HG03139 (cell line): Measurements from ENCODE around the gene AKT3.
"Not testable (repeated sequence)": the region's sequence is repeated elsewhere in the genome, so short reads cannot be mapped to it uniquely, and the experiment has no call there.

Source experiments
- ATAC-seq: cut with Tn5 transposase; IDR thresholded peaks from one replicate; pipeline ENCODE4 v1.9.1; 2021; ENCODE audit not compliant: unreplicated experiment

Gene AKT3

GRCh38 chr1:243706563-243706962 lies 143.5 kb downstream of the AKT3 start:
- no peak for ATAC-seq

GRCh38 chr1:243705585-243705984 lies 144.5 kb downstream of the AKT3 start:
- ATAC-seq, result no peak

- no peak for ATAC-seq
These were observed 148.2 kb downstream of the AKT3 start for GRCh38 chr1:243701872-243702271.

GRCh38 chr1:243693800-243694199 lies 156.2 kb downstream of the AKT3 start:
- ATAC-seq, result no peak

- no peak for ATAC-seq
These were observed 163.9 kb downstream of the AKT3 start for GRCh38 chr1:243686159-243686558.

GRCh38 chr1:243680860-243681259 lies 169.2 kb downstream of the AKT3 start:
- no peak for ATAC-seq

DNA sequence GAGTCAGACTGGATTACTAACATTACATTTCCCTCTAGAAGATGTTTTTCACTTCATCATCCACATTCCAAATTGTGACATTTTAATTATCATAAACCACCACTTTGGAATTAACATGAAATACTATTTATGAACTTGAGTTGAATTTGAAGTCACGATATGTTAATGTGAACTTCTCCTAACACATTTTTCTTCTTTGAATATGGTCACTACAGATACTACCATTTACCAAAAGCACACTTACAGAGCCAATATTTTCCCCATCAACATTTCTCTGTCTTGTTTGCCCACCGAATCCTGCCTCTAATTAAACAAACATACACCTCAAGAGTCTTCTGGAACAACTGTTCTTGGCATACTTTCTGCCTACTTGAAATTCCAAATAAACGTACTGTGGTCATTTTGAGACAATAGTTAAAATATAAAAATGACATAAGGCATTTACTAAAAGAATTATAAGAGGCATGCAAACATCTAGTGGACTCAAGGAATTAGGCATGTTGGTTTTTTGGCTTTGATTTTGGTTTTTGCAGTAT lies 177.4 kb downstream of the AKT3 start:
- ATAC-seq, result no peak

DNA sequence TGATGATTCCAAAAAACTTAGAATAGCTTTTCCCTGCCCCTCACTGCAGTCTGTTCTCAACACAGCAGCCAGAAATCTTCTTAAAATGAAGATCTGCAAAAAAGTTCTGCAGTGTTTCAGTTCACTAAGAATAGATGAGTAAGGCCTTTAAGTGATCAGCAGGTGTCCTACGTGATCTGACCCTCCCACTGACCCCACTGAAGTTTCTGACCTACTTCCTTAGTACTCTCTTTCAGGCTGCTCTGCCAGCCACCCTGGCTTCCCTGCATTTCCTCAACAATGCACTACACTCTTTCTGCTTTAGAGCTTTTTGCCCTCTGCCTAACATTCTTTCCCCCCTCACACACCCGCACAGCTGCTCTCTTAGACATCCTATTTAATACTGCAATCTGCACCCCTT lies 182.5 kb downstream of the AKT3 start:
- ATAC-seq, result no peak

GRCh38 chr1:243667133-243667532 lies 182.9 kb downstream of the AKT3 start:
- no peak for ATAC-seq

- no peak for ATAC-seq
These were observed 186.4 kb downstream of the AKT3 start for GRCh38 chr1:243663651-243664050.

GRCh38 chr1:243662169-243662568 lies 187.9 kb downstream of the AKT3 start:
- not testable (repeated sequence) for ATAC-seq

GRCh38 chr1:243658594-243659105 lies 191.4 kb downstream of the AKT3 start:
- no peak for ATAC-seq

- ATAC-seq, result no peak
These were observed 192.2 kb downstream of the AKT3 start for GRCh38 chr1:243657793-243658192.

DNA sequence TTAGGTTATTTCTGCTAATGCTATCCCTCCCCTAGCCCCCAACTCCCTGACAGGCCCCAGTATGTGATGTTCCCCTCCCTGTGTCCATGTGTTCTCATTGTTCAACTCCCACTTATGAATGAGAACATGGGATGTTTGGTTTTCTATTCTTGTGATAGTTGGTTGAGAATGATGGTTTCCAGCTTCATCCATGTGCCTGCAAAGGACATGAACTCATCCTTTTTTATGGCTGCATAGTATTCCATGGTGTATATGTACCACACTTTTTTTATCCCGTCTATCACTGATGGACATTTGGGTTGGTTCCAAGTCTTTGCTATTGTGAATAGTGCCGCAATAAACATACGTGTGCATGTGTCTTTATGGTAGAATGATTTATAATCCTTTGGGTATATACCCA lies 200.5 kb downstream of the AKT3 start:
- not testable (repeated sequence) for ATAC-seq

GRCh38 chr1:243646841-243647240 lies 203.2 kb downstream of the AKT3 start:
- no peak for ATAC-seq

GRCh38 chr1:243645281-243645680 lies 204.8 kb downstream of the AKT3 start:
- ATAC-seq, result no peak

DNA sequence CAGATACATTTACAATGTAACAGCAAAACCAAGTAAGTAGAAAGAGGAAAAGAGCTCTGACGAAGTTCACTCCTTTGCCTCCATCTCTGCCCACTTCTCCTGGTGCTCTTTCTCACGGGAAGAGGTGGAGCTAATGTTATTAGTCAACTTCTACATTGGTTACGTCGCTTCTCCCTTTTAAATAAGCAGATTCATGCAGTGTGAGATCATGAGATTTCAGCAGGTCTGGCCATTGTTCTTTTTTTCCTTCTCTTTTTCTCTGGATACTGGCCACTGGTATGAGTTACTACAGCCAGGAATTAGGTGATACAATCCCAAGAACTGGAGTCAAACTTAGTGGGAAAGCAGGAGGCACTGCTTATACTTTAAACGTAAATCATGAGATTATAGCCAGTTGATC lies 207.1 kb downstream of the AKT3 start:
- no peak for ATAC-seq

DNA sequence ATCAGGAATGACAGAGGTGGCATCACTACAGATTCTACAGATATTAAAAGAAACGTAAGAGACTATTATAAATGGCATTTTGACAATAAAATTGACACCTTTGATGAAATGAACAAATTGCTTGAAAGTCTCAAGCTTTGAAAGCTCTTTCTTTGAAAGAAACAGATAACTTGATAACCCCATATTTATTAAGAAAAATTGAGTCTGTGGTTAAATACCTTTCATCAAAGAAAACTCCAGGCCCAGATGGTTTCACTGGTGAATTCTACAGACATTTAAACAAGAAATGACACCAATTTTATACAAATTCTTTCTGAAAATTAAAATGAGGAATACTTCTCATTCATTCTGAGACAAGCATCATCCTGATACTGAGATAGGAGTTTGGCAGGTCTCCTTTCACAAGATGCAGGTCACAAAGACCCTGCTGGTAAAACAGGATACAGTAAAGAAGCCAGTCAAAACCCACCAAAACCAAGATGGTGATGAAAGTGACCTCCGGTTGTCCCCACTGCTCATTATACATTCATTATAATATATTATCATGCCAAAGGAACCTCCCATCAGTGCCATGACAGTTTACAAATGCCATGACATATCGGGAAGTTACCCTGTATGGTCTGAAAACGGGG lies 210.9 kb downstream of the AKT3 start:
- no peak for ATAC-seq

DNA sequence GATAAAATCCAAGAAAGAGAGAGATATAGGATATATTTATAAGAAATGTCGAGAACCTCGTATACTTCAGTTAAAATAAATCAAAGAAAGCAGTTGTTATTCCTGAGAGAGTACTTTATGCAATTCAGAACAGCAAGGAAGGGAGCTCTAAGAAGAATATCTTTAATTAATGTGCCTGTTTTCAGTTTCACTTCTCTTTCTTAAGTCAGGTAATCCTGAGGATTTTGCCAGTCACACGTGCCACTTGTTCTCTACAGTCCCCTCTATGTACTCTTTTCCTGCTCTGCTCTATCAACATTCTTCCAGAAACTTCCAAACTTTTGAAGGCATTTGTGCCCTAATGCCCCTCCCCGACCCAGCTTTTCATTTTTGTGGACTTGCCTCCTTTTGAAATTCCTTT lies 211.9 kb downstream of the AKT3 start:
- ATAC-seq, result no peak

DNA sequence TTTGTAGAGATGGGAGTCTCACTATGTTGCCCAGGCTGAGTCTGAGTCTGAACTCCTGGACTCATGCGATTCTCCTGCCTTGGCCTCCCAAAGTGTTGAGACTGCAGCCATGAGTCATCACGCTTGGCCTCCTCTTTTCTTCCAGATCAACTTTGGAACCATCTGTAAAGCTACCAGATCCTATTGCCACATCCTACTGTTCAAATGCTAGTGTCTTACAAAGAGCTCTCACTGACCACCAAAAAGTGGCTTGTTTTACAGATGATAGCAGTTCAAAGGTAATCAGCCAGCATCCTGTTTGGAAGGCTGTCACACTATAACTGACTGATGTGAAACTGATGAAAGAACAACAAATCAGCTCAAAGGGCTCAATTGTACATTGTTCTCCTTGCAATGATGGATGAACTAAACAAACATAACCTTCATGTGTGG lies 221.6 kb downstream of the AKT3 start:
- no peak for ATAC-seq

DNA sequence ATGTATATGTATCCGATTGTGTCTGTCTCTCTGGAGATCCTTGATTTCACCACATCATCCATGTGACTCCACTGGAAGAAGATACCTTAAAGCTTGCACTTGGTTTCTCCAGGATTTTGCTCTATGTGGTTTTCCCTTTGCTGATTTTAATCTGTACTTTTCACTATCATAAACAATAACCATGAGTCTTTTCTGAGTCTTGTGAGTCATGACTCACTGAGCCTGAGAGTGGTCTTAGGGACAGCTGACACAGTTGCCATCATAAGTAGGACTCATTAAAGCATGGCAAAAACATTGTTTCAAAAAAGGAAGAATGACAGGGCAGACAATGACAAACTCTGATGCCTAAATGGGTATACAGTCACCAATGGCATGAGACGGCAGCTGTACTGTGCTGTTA lies 226.2 kb downstream of the AKT3 start:
- no peak for ATAC-seq

- no peak for ATAC-seq
These were observed 228.1 kb downstream of the AKT3 start for GRCh38 chr1:243621973-243622372.

DNA sequence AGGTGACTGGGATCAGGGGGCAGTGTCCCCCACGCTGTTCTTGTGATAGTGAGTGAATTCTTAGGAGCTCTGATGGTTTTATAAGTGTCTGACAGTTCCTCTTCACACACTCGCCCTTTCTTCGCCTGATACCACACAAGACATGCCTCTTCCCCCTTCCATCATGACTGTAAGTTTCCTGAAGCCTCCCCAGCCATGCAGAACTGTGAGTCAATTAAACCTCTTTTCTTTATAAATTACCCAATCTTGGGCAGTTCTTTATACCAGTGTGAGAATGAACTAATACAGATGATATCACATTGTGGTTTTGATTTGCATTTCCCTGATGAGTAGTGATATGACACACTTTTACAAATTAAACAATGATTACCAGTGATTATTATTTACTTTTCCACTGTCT lies 229.9 kb downstream of the AKT3 start:
- no peak for ATAC-seq
